Measurements from ENCODE around the gene FPGT.

Gene FPGT

GRCh38 chr1:74205266-74205665 is 7.2 kb downstream of the FPGT start:
- Histone ChIP-seq H3K79me2 (ENCODE audit: insufficient read depth, low read length) (no peaks in the 10 kb centered on the region), H3K4me2 (ENCODE audit: low read depth, low read length, poor library complexity, severe bottlenecking) (no peak overlapping the region), H3K27me3 (ENCODE audit: insufficient read depth, low read length, poor library complexity, severe bottlenecking) (no peaks in the 10 kb centered on the region), H3F3A (ENCODE audit: low read depth) (no peaks in the 10 kb centered on the region), H3K9me3 (ENCODE audit: insufficient read depth, low read depth, low read length) (no peaks in the 10 kb centered on the region), H3K9ac (ENCODE audit: low read depth, low read length, poor library complexity, severe bottlenecking) (no peak overlapping the region), H3K4me3 (ENCODE audit: low read length, poor library complexity, severe bottlenecking) (no peak overlapping the region), H4K20me1 (ENCODE audit: insufficient read depth, low read length, poor library complexity, severe bottlenecking) (no peaks in the 10 kb centered on the region), H3K36me3 (ENCODE audit: insufficient read depth, low read length) (no peaks in the 10 kb centered on the region), H2AFZ (ENCODE audit: low read length) (no peak overlapping the region), H3K9me2 (replicated peaks; ENCODE audit: low read depth, low read length) (no peaks in the 10 kb centered on the region), H3K4me1 (ENCODE audit: insufficient read depth, low read length, poor library complexity, severe bottlenecking) (no peaks in the 10 kb centered on the region)
- TF ChIP-seq CTCF (conservative IDR thresholded peaks at IDR 0.05; ENCODE audit: low read length): no peak
- TF ChIP-seq EZH2phosphoT487 (IDR thresholded peaks at IDR 0.05; ENCODE audit: borderline replicate concordance): no peak

GRCh38 chr1:74215229-74215628 is 17.2 kb downstream of the FPGT start:
- Histone ChIP-seq H2AFZ (ENCODE audit: low read length) (no peak overlapping the region), H3K36me3 (ENCODE audit: insufficient read depth, low read length) (no peaks in the 10 kb centered on the region), H3K4me2 (ENCODE audit: low read depth, low read length, poor library complexity, severe bottlenecking) (no peak overlapping the region), H3K4me1 (ENCODE audit: insufficient read depth, low read length, poor library complexity, severe bottlenecking) (no peaks in the 10 kb centered on the region), H3K79me2 (ENCODE audit: insufficient read depth, low read length) (no peaks in the 10 kb centered on the region), H3K9me2 (replicated peaks; ENCODE audit: low read depth, low read length) (0 out of 2 replicates have a peak, but pooled peaks cover 4% of the 10 kb centered on the region), H3K4me3 (ENCODE audit: low read length, poor library complexity, severe bottlenecking) (no peak overlapping the region), H3F3A (ENCODE audit: low read depth) (no peaks in the 10 kb centered on the region), H3K9ac (ENCODE audit: low read depth, low read length, poor library complexity, severe bottlenecking) (no peak overlapping the region), H3K27me3 (ENCODE audit: insufficient read depth, low read length, poor library complexity, severe bottlenecking) (no peaks in the 10 kb centered on the region), H4K20me1 (ENCODE audit: insufficient read depth, low read length, poor library complexity, severe bottlenecking) (no peaks in the 10 kb centered on the region), H3K9me3 (ENCODE audit: insufficient read depth, low read depth, low read length) (no peaks in the 10 kb centered on the region)
- TF ChIP-seq EZH2phosphoT487 (IDR thresholded peaks at IDR 0.05; ENCODE audit: borderline replicate concordance) (no peak), CTCF (conservative IDR thresholded peaks at IDR 0.05; ENCODE audit: low read length) (no peak)

- Histone ChIP-seq H4K20me1 (ENCODE audit: insufficient read depth, low read length, poor library complexity, severe bottlenecking) (no peaks in the 10 kb centered on the region), H3K9ac (ENCODE audit: low read depth, low read length, poor library complexity, severe bottlenecking) (no peak overlapping the region), H2AFZ (ENCODE audit: low read length) (no peak overlapping the region), H3K27me3 (ENCODE audit: insufficient read depth, low read length, poor library complexity, severe bottlenecking) (no peaks in the 10 kb centered on the region), H3K4me1 (ENCODE audit: insufficient read depth, low read length, poor library complexity, severe bottlenecking) (no peaks in the 10 kb centered on the region), H3K9me3 (ENCODE audit: insufficient read depth, low read depth, low read length) (no peaks in the 10 kb centered on the region), H3K36me3 (ENCODE audit: insufficient read depth, low read length) (no peaks in the 10 kb centered on the region), H3K9me2 (replicated peaks; ENCODE audit: low read depth, low read length) (no peaks in the 10 kb centered on the region), H3K4me3 (ENCODE audit: low read length, poor library complexity, severe bottlenecking) (no peak overlapping the region), H3K4me2 (ENCODE audit: low read depth, low read length, poor library complexity, severe bottlenecking) (no peak overlapping the region), H3F3A (ENCODE audit: low read depth) (no peaks in the 10 kb centered on the region), H3K79me2 (ENCODE audit: insufficient read depth, low read length) (no peaks in the 10 kb centered on the region)
- TF ChIP-seq EZH2phosphoT487 (IDR thresholded peaks at IDR 0.05; ENCODE audit: borderline replicate concordance) (no peak), CTCF (conservative IDR thresholded peaks at IDR 0.05; ENCODE audit: low read length) (no peak)
Observed at GRCh38 chr1:74222701-74223100, 24.7 kb downstream of the FPGT start.

Data from Loucy (cell line).